ENCODE data around the gene ITPKC. TPM values are rescaled to one million over a fixed set of nuclear protein-coding genes. Genes with fewer than 3 reads are reported as not detected.
A peak's percentile ranks its signal among the peaks of the same experiment; 100 is the strongest.

The ITPKC gene
- total and polyA plus RNA-seq, 10 of the 15 experiments (the other 5 are each of a cell fraction or from before 2014, with no cell fraction given), result 0.03 to 6.4 (median 3.5) TPM

- TF ChIP-seq, protein P1, sequence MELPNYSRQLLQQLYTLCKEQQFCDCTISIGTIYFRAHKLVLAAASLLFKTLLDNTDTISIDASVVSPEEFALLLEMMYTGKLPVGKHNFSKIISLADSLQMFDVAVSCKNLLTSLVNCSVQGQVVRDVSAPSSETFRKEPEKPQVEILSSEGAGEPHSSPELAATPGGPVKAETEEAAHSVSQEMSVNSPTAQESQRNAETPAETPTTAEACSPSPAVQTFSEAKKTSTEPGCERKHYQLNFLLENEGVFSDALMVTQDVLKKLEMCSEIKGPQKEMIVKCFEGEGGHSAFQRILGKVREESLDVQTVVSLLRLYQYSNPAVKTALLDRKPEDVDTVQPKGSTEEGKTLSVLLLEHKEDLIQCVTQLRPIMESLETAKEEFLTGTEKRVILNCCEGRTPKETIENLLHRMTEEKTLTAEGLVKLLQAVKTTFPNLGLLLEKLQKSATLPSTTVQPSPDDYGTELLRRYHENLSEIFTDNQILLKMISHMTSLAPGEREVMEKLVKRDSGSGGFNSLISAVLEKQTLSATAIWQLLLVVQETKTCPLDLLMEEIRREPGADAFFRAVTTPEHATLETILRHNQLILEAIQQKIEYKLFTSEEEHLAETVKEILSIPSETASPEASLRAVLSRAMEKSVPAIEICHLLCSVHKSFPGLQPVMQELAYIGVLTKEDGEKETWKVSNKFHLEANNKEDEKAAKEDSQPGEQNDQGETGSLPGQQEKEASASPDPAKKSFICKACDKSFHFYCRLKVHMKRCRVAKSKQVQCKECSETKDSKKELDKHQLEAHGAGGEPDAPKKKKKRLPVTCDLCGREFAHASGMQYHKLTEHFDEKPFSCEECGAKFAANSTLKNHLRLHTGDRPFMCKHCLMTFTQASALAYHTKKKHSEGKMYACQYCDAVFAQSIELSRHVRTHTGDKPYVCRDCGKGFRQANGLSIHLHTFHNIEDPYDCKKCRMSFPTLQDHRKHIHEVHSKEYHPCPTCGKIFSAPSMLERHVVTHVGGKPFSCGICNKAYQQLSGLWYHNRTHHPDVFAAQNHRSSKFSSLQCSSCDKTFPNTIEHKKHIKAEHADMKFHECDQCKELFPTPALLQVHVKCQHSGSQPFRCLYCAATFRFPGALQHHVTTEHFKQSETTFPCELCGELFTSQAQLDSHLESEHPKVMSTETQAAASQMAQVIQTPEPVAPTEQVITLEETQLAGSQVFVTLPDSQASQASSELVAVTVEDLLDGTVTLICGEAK (IDR thresholded peaks at IDR 0.05; ENCODE audit: borderline replicate concordance), result no peak
- TF ChIP-seq, protein P2, sequence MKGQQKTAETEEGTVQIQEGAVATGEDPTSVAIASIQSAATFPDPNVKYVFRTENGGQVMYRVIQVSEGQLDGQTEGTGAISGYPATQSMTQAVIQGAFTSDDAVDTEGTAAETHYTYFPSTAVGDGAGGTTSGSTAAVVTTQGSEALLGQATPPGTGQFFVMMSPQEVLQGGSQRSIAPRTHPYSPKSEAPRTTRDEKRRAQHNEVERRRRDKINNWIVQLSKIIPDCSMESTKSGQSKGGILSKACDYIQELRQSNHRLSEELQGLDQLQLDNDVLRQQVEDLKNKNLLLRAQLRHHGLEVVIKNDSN (IDR thresholded peaks at IDR 0.05; ENCODE audit: borderline replicate concordance, extremely low read length, insufficient read depth, low read depth, low read length), result no peak
- TF ChIP-seq ZSCAN29 (IDR thresholded peaks at IDR 0.05), result no peak
- TF ChIP-seq POU2F2 (IDR thresholded peaks at IDR 0.05; ENCODE audit: borderline replicate concordance, low read depth, low read length), result peak; percentile 25; the same call in 1 of the 3 replicates
- TF ChIP-seq ZBTB4 (CRISPR knock-in tag; IDR thresholded peaks at IDR 0.05), result no peak
Observed at GRCh38 chr19:40686882-40687524, 29.9 kb upstream of the ITPKC start (continued).

Data from GM12878 (cell line).